ENCODE results near the gene DCAF15. TPM values are rescaled to one million over a fixed set of nuclear protein-coding genes. Genes with fewer than 3 reads are reported as not detected.

DCAF15 gene
- total RNA-seq, 4 donors from 2014 or later, result 8.4 to 17.3 (median 12.0) TPM

DNA sequence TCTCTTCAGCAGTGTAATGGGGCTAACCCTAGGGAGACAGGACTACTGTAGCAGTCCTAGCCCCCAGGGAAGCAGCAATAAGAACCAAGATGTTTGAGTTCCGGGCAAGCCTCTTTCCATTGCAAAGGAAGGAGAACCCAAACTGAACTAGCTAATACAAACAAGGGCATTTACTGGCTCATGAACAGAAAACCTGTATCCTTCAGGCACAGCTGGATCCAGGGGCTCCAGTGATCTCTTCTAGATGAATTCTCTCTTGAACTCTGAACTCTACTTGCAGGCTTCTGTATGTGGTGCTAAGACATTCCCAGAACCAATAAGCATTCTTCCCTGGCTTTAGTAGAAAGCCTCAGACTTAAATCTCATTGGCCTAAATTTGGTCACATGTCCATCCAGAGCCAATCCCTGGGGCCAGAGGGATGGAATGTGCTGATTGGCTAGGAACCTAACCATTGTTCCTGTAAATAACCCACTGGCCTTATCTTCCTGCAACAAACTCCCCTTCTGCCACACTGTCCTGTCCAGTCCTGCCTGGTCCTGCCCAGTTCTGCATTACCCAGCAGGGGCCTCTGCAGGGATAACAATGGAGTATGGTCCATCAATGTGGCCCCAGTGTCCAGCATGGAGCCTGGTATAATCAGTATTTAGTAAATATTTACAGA is 10.2 kb upstream of the DCAF15 start:
- TF ChIP-seq, protein P1, sequence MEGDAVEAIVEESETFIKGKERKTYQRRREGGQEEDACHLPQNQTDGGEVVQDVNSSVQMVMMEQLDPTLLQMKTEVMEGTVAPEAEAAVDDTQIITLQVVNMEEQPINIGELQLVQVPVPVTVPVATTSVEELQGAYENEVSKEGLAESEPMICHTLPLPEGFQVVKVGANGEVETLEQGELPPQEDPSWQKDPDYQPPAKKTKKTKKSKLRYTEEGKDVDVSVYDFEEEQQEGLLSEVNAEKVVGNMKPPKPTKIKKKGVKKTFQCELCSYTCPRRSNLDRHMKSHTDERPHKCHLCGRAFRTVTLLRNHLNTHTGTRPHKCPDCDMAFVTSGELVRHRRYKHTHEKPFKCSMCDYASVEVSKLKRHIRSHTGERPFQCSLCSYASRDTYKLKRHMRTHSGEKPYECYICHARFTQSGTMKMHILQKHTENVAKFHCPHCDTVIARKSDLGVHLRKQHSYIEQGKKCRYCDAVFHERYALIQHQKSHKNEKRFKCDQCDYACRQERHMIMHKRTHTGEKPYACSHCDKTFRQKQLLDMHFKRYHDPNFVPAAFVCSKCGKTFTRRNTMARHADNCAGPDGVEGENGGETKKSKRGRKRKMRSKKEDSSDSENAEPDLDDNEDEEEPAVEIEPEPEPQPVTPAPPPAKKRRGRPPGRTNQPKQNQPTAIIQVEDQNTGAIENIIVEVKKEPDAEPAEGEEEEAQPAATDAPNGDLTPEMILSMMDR (IDR thresholded peaks at IDR 0.05; ENCODE audit: low read depth), result no peak

DNA sequence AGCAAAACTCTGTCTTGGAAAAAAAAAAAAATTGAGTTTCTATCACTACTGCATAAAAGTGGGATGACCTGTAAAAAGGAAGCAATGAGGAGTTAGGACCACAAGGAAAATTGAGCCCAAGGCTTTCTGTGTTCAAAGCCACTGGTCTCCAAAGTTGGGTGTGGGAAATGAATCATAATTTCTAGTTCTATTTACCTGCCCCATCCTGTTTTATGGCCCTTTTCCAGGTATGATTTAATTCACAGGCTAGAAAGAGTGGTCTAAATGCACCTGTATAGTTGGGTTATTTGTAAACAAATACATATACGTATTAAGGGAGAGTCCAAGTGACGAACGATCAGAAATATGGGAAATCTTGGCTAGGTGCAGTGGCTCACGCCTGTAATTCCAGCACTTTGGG is 5.9 kb upstream of the DCAF15 start:
- TF ChIP-seq, protein P1 (IDR thresholded peaks at IDR 0.05; ENCODE audit: low read depth), result no peak

DNA sequence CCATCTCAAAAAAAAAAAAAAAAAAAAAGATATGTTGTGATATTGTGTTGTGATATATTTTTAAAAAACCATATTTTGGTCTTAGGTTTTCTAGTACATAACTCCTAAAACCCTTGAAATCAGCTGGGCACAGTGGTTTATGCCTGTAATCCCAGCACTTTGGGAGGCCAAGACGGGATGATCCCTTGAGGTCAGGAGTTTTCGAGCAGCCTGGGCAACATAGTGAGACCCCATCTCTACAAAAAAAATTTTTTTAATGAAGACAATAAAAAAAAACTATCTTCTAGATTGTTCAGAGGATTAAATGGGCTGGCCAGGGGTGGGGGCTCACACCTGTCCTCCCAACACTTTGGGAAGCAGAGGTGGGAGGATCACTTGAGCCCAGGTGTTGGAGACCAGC is 1.3 kb upstream of the DCAF15 start:
- TF ChIP-seq, protein P1 (IDR thresholded peaks at IDR 0.05; ENCODE audit: low read depth), result no peak

DNA sequence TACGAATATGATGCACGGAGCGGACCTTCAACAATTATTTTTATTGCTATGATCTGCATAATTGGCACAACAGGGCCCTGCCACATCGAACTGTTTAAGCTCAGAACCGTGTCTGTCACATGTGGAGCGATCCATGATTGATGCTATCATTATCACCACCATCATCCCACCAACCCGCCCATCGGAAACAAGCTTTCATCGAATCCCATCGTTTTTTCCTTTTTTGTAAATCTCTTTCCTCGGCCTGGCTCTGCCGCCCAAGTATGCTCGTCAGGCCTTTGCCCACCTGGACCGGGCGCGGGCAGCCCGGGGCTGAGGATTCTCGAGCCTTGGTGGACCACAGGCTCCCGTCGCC is 533 bp upstream of the DCAF15 start:
- TF ChIP-seq, protein P1 (IDR thresholded peaks at IDR 0.05; ENCODE audit: low read depth), result no peak

GRCh38 chr19:13952931-13953531 is 722 bp downstream of the DCAF15 start:
- TF ChIP-seq, protein P1 (IDR thresholded peaks at IDR 0.05; ENCODE audit: low read depth), result no peak

GRCh38 chr19:13954185-13954584 is 1.9 kb downstream of the DCAF15 start:
- TF ChIP-seq, protein P1 (IDR thresholded peaks at IDR 0.05; ENCODE audit: low read depth), result no peak

GRCh38 chr19:13955662-13956364 is 3.5 kb downstream of the DCAF15 start:
- TF ChIP-seq, protein P1 (IDR thresholded peaks at IDR 0.05; ENCODE audit: low read depth), result no peak

All from subcutaneous adipose tissue (tissue), 4 donors.